HepG2 (cell line): Measurements from ENCODE around the gene TM9SF3. TPM values are rescaled to one million over a fixed set of nuclear protein-coding genes. Genes with fewer than 3 reads are reported as not detected.

Experiments used
- EZH2 ChIP-seq: conservative IDR thresholded peaks from 2 replicates; pipeline ENCODE4 v1.6.1; 2012; ENCODE audit warnings: mild to moderate bottlenecking, low read depth, low read length, moderate library complexity
- SUZ12 ChIP-seq: fragments of 150-350 bp; IDR thresholded peaks from 2 replicates; pipeline ENCODE4 v1.6.1; 2014; ENCODE audit warnings: low read depth, low read length
- ZNF142 ChIP-seq: sonication (generic); formaldehyde crosslinking; IDR thresholded peaks from 2 replicates; pipeline ENCODE4 v1.4.0; 2020; ENCODE audit warnings: missing genetic modification reagents
- ZNF225 ChIP-seq: sonication (generic); formaldehyde crosslinking; IDR thresholded peaks from 2 replicates; pipeline ENCODE4 v1.4.0; 2020; ENCODE audit warnings: mild to moderate bottlenecking, missing genetic modification reagents
- polyA plus RNA-seq, 8 experiments: library from polyadenylated mRNA; depleted of rRNA in 3 of 8; stranded (reverse) in 7 of 8; unstranded in 1 of 8; fragments of >200 nt; fragmentation: Illumina TruSeq in 4 of 8; extraction: Trizol in 4 of 8; gene quantifications; 2 replicates each; pipeline versions ENCODE4 v1.2.1 to v1.2.3, GENCODE V29; 2011 to 2016; ENCODE audit warnings: low read depth in 4 of 8, missing spikeins in 1 of 8, mixed read lengths in 1 of 8; ENCODE audit not compliant: insufficient read depth in 1 of 8
- total RNA-seq, 5 experiments: library from RNA; depleted of rRNA; stranded (reverse); fragments of >200 nt; fragmentation: Illumina TruSeq; extraction: Trizol; gene quantifications; 2 replicates each; pipeline ENCODE4 v1.2.3, GENCODE V29; 2016; ENCODE audit warnings: low read depth in 1 of 5
- TF ChIP-seq, protein P1 (sequence below): sonication (generic); formaldehyde crosslinking; IDR thresholded peaks from 2 replicates; pipeline ENCODE4 v1.4.0; 2020; ENCODE audit warnings: mild to moderate bottlenecking, low read depth, missing genetic modification reagents
- TF ChIP-seq, protein P2 (sequence below): sonication (generic); formaldehyde crosslinking; IDR thresholded peaks from 2 replicates; pipeline ENCODE4 v1.5.0; 2020; ENCODE audit warnings: missing genetic modification reagents

Gene TM9SF3
- total and polyA plus RNA-seq, 2 of the 13 experiments (the other 11 are each of a cell fraction or from before 2014, with no cell fraction given), result 43.8 to 120 TPM

- TF ChIP-seq, protein P1, sequence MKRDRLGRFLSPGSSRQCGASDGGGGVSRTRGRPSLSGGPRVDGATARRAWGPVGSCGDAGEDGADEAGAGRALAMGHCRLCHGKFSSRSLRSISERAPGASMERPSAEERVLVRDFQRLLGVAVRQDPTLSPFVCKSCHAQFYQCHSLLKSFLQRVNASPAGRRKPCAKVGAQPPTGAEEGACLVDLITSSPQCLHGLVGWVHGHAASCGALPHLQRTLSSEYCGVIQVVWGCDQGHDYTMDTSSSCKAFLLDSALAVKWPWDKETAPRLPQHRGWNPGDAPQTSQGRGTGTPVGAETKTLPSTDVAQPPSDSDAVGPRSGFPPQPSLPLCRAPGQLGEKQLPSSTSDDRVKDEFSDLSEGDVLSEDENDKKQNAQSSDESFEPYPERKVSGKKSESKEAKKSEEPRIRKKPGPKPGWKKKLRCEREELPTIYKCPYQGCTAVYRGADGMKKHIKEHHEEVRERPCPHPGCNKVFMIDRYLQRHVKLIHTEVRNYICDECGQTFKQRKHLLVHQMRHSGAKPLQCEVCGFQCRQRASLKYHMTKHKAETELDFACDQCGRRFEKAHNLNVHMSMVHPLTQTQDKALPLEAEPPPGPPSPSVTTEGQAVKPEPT (CRISPR knock-in tag), result no peak
- TF ChIP-seq SUZ12 (no peak), EZH2 (no peak), ZNF225 (CRISPR knock-in tag) (no peak), ZNF142 (CRISPR knock-in tag) (no peak)
- TF ChIP-seq, protein P2, sequence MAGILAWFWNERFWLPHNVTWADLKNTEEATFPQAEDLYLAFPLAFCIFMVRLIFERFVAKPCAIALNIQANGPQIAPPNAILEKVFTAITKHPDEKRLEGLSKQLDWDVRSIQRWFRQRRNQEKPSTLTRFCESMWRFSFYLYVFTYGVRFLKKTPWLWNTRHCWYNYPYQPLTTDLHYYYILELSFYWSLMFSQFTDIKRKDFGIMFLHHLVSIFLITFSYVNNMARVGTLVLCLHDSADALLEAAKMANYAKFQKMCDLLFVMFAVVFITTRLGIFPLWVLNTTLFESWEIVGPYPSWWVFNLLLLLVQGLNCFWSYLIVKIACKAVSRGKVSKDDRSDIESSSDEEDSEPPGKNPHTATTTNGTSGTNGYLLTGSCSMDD (CRISPR knock-in tag), result no peak
Measured at GRCh38 chr10:96482815-96483588, 103.8 kb downstream of the TM9SF3 start (continued).
